Astrocyte of the spinal cord (primary cell): Measurements from ENCODE around the gene PLA2G4C.

Experiments
- DNase-seq: peaks from one replicate; pipeline ENCODE4 v3.0.0; 2011; ENCODE audit warnings: low read depth, low spot score
- H3K4me3 ChIP-seq: 2 replicates; pipeline ENCODE4 v1.5.1; 2011; ENCODE audit warnings: low read depth, mild to moderate bottlenecking, low read length, moderate library complexity
- in situ Hi-C: cut with HindIII; loops from 2 replicates; pipeline ENCODE4 v1.10.0; 2017; ENCODE audit warnings: low sequenced_read_pairs
- TF ChIP-seq, protein P1 (sequence below): IDR thresholded peaks from 2 replicates; pipeline ENCODE4 v1.5.1; 2012; ENCODE audit warnings: low read depth, mild to moderate bottlenecking, low read length, inconsistent platforms

PLA2G4C gene

DNA sequence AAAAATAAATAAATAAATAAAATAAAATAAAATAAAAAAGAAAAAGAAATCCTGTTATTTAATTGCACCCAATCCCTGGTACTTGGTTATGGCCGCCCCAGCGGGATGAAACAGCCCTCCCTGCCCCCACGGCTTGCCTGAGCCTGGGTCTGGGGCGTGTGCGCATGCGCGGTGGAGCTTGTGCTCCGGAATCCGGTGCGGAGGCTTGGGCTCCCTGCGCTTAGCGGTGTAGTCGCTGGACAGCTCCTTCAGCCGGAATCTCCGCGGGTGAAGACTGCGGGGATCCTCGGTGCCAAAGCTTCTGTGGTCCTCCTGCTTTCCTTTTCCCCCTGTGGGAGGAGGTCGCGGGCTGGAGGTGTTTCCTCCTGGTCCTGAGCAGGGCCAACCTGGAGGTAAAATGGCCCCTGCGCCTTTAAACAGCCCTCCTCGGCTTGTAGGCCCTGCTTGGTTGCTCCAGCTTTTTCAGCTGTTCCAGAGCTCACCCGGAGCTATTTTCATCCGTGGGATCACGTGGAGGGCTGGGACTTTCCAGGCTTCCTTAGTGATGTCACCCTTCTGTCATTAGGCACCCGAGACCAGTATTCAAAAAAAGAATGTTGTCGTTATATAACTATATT, at the start of gene PLA2G4C:
Gene PLA2G4C (minus strand): TSS at position 468 of the 617 bp plus-strand sequence. CDS start 4,288 bp downstream, outside the sequence.
- TF ChIP-seq, protein P1, sequence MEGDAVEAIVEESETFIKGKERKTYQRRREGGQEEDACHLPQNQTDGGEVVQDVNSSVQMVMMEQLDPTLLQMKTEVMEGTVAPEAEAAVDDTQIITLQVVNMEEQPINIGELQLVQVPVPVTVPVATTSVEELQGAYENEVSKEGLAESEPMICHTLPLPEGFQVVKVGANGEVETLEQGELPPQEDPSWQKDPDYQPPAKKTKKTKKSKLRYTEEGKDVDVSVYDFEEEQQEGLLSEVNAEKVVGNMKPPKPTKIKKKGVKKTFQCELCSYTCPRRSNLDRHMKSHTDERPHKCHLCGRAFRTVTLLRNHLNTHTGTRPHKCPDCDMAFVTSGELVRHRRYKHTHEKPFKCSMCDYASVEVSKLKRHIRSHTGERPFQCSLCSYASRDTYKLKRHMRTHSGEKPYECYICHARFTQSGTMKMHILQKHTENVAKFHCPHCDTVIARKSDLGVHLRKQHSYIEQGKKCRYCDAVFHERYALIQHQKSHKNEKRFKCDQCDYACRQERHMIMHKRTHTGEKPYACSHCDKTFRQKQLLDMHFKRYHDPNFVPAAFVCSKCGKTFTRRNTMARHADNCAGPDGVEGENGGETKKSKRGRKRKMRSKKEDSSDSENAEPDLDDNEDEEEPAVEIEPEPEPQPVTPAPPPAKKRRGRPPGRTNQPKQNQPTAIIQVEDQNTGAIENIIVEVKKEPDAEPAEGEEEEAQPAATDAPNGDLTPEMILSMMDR, result no peak
- DNase-seq, result peak; percentile 90
- in situ Hi-C loops, result no loop called here
- peak within 1 kb of the TSS; percentile 55 for H3K4me3 ChIP-seq

- DNase-seq, result no peak
- TF ChIP-seq, protein P1, result no peak
- in situ Hi-C loops, result no loop called here
- no peak overlapping the region for H3K4me3 ChIP-seq
Observed at GRCh38 chr19:48158210-48158790, 47.7 kb upstream of the PLA2G4C start.

GRCh38 chr19:48154003-48154402, 43.4 kb upstream of the PLA2G4C start:
- no peak for DNase-seq
- TF ChIP-seq, protein P1, result no peak
- H3K4me3 ChIP-seq, result no peak overlapping the region
- in situ Hi-C loops, result no loop called here

GRCh38 chr19:48152551-48152950, 41.9 kb upstream of the PLA2G4C start:
- H3K4me3 ChIP-seq, result no peak overlapping the region
- TF ChIP-seq, protein P1, result peak; percentile 67
- peak; percentile 81 for DNase-seq
- in situ Hi-C loops, result no loop called here

DNA sequence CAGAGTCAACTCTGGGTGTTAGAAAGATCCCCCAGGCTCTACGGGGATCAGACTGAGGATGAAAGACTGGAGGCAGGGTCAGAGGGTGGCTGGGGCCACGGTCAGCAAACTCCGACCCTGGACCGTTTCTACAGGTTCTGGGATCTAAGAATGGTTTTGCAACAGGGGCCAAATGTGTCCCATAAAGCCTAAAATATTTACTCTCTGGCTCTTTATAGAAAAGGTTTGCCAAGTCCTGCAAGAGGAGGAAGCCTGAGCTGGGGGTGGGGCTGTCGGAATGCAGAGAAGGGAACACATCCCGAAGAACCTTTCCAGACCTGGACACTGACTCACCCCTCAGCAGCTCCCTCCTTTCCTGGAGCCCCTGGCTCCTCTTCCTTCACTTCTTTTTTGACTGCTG, 38.8 kb upstream of the PLA2G4C start:
- in situ Hi-C loops, result no loop called here
- no peak overlapping the region for H3K4me3 ChIP-seq
- TF ChIP-seq, protein P1, result no peak
- DNase-seq, result no peak

DNA sequence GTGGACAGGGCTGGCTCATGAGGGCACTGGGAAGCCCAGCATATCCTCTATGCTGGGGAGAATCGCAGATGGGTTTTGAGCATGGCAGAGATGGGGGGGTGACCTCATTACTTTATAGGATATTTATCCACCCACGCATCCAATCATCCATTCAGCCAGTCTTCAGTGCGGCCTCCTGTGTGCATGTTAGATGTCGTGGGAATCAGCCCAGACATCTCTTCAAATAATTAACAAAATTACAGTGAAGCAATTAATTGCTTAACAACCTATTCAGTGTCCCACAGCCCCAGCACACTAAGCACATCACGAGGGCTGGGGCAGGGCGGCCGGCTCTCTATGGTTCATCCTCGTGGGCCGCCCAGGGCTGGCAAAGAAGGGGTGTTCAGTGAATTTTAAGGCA, 38.0 kb upstream of the PLA2G4C start:
- TF ChIP-seq, protein P1, result no peak
- DNase-seq, result no peak
- in situ Hi-C loops, result no loop called here
- H3K4me3 ChIP-seq, result no peak overlapping the region
